ENCODE data around the gene BEND2. TPM values are rescaled to one million over a fixed set of nuclear protein-coding genes. Genes with fewer than 3 reads are reported as not detected.

The BEND2 gene
- total and polyA plus RNA-seq, 4 donors = 0.09 TPM; not detected in 3

DNA sequence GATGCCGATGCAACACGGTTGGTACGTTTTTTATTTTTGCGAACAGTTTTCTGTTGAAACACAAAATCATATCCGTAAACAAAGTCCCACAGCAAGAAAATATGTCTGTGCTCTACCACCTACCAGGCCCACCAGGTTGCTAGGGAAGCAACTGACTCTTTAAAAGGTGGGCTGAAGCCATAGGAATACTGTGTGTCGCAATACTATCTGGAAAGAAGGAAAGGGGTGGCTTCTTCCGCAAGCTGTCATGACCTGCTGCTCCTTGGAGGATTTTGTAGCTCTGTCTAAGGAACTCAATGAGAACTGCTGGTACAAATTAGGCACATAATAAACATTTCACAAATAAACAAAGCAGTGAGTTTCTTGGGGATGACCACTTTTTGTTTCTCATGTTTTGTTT, 46.5 kb downstream of the BEND2 start:
- H3K27ac ChIP-seq (ENCODE audit: low read depth in 1 of 2, low read length in 2 of 2) = no peak overlapping the region
- 94% methylated on average over 7 of the region's 7 CpGs for WGBS
- H3K4me1 ChIP-seq (ENCODE audit: control insufficient read depth in 4 of 4, insufficient read depth in 4 of 4, low read length in 3 of 4) = no peaks in the 10 kb centered on the region
- no peaks in the 10 kb centered on the region for H3K36me3 ChIP-seq (ENCODE audit: control insufficient read depth in 4 of 4, insufficient read depth in 3 of 4, low read depth in 1 of 4, low read length in 3 of 4)
- peaks cover 0 to 2% (median 0%) of the 10 kb centered on the region in 4 donors for H3K27me3 ChIP-seq (ENCODE audit: control insufficient read depth in 4 of 4, insufficient read depth in 4 of 4, low read length in 3 of 4)
- no peak for DNase-seq (ENCODE audit: low spot score)
- H3K9ac ChIP-seq (ENCODE audit: low read depth in 1 of 2, low read length in 2 of 2) = no peak overlapping the region
- H3K9me3 ChIP-seq (ENCODE audit: control insufficient read depth in 4 of 4, low read length in 3 of 4) = peaks cover 0 to 2% (median 0%) of the 10 kb centered on the region in 4 donors
- no peak overlapping the region for H3K4me3 ChIP-seq (ENCODE audit: low read depth in 1 of 3, low read length in 3 of 3)
- TF ChIP-seq FOXA2 (IDR thresholded peaks at IDR 0.05) = no peak
- TF ChIP-seq YY1 (IDR thresholded peaks at IDR 0.05) = no peak
- TF ChIP-seq RAD21 (IDR thresholded peaks at IDR 0.05) = no peak
- TF ChIP-seq TAF1 (conservative IDR thresholded peaks at IDR 0.05) = no peak
- TF ChIP-seq RXRA (IDR thresholded peaks at IDR 0.05) = no peak
- TF ChIP-seq HNF4A (conservative IDR thresholded peaks at IDR 0.05) = no peak
- TF ChIP-seq HNF4G (IDR thresholded peaks at IDR 0.05) = no peak
- TF ChIP-seq GABPA (IDR thresholded peaks at IDR 0.05 in 1 of 2, conservative IDR thresholded peaks at IDR 0.05 in 1 of 2) = no peak
- TF ChIP-seq, protein P1, sequence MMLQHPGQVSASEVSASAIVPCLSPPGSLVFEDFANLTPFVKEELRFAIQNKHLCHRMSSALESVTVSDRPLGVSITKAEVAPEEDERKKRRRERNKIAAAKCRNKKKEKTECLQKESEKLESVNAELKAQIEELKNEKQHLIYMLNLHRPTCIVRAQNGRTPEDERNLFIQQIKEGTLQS (IDR thresholded peaks at IDR 0.05) = no peak
- TF ChIP-seq, protein P2, sequence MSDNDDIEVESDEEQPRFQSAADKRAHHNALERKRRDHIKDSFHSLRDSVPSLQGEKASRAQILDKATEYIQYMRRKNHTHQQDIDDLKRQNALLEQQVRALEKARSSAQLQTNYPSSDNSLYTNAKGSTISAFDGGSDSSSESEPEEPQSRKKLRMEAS (IDR thresholded peaks at IDR 0.05) = no peak
- TF ChIP-seq EGR1 (IDR thresholded peaks at IDR 0.05; ENCODE audit: low read depth in 2 of 2) = no peak

- H3K27ac ChIP-seq (ENCODE audit: low read depth in 1 of 2, low read length in 2 of 2) = no peak overlapping the region
- no peaks in the 10 kb centered on the region for H3K4me1 ChIP-seq (ENCODE audit: control insufficient read depth in 4 of 4, insufficient read depth in 4 of 4, low read length in 3 of 4)
- no peak for TF ChIP-seq REST (IDR thresholded peaks at IDR 0.05)
- TF ChIP-seq, protein P1 (IDR thresholded peaks at IDR 0.05) = no peak
- no peak for TF ChIP-seq ZBTB33 (IDR thresholded peaks at IDR 0.05)
- no peak for TF ChIP-seq RXRA (IDR thresholded peaks at IDR 0.05)
- no peak for TF ChIP-seq TAF1 (conservative IDR thresholded peaks at IDR 0.05)
- no peak for TF ChIP-seq RAD21 (IDR thresholded peaks at IDR 0.05)
- no peak for TF ChIP-seq FOXA1 (IDR thresholded peaks at IDR 0.05)
- TF ChIP-seq GABPA (IDR thresholded peaks at IDR 0.05 in 1 of 2, conservative IDR thresholded peaks at IDR 0.05 in 1 of 2) = no peak
- no peak for TF ChIP-seq CTCF (IDR thresholded peaks at IDR 0.05; ENCODE audit: low read depth, low read length, missing input control)
- no peak for TF ChIP-seq HNF4G (IDR thresholded peaks at IDR 0.05)
- no peak for TF ChIP-seq SP1 (IDR thresholded peaks at IDR 0.05)
- no peak for TF ChIP-seq NR2F2 (IDR thresholded peaks at IDR 0.05)
- no peak for TF ChIP-seq FOXA2 (IDR thresholded peaks at IDR 0.05)
- TF ChIP-seq, protein P2 (IDR thresholded peaks at IDR 0.05) = no peak
- TF ChIP-seq JUND (IDR thresholded peaks at IDR 0.05) = no peak
- TF ChIP-seq HNF4A (conservative IDR thresholded peaks at IDR 0.05) = no peak
- 63% methylated on average over 7 of the region's 7 CpGs for WGBS
- no peak overlapping the region for H3K9ac ChIP-seq (ENCODE audit: low read depth in 1 of 2, low read length in 2 of 2)
- H3K27me3 ChIP-seq (ENCODE audit: control insufficient read depth in 4 of 4, insufficient read depth in 4 of 4, low read length in 3 of 4) = peaks cover 0 to 2% (median 0%) of the 10 kb centered on the region in 4 donors
- peak; percentile 34 for DNase-seq (ENCODE audit: low spot score)
- peaks cover 0 to 2% (median 0%) of the 10 kb centered on the region in 4 donors for H3K9me3 ChIP-seq (ENCODE audit: control insufficient read depth in 4 of 4, low read length in 3 of 4)
- no peak overlapping the region for H3K4me3 ChIP-seq (ENCODE audit: low read depth in 1 of 3, low read length in 3 of 3)
- no peaks in the 10 kb centered on the region for H3K36me3 ChIP-seq (ENCODE audit: control insufficient read depth in 4 of 4, insufficient read depth in 3 of 4, low read depth in 1 of 4, low read length in 3 of 4)
Observed at GRCh38 chrX:18173494-18174180, 47.0 kb downstream of the BEND2 start.
